Measurements from ENCODE around the gene RIPK1. TPM values are rescaled to one million over a fixed set of nuclear protein-coding genes. Genes with fewer than 3 reads are reported as not detected.

The RIPK1 gene
- total RNA-seq, 1 donor from 2014 or later: 26.2 TPM

DNA sequence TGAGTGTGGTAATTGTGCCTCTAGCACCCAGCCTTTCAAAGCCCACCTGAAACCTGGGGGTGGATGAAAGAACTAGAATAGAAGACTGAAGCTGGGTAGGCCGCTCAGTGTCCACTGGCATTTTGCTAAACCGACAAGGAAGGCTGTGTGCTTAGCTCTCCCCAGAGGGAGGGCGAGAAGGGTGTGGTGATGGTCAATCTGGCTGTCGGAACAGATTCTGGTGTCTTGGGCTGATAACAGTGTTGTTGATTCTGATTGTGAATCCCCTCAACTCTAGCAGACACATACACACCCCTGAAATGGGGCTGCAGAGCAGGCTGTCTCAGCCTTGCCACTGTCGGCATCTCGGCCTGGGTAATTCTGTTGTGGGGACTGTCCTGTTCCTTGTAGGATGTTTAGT is 46.1 kb downstream of the RIPK1 start:
- TF ChIP-seq, protein P1, sequence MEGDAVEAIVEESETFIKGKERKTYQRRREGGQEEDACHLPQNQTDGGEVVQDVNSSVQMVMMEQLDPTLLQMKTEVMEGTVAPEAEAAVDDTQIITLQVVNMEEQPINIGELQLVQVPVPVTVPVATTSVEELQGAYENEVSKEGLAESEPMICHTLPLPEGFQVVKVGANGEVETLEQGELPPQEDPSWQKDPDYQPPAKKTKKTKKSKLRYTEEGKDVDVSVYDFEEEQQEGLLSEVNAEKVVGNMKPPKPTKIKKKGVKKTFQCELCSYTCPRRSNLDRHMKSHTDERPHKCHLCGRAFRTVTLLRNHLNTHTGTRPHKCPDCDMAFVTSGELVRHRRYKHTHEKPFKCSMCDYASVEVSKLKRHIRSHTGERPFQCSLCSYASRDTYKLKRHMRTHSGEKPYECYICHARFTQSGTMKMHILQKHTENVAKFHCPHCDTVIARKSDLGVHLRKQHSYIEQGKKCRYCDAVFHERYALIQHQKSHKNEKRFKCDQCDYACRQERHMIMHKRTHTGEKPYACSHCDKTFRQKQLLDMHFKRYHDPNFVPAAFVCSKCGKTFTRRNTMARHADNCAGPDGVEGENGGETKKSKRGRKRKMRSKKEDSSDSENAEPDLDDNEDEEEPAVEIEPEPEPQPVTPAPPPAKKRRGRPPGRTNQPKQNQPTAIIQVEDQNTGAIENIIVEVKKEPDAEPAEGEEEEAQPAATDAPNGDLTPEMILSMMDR (IDR thresholded peaks at IDR 0.05): no peak
- no peaks in the 10 kb centered on the region for H3K9me3 Mint-ChIP-seq (ENCODE audit: low read depth)

DNA sequence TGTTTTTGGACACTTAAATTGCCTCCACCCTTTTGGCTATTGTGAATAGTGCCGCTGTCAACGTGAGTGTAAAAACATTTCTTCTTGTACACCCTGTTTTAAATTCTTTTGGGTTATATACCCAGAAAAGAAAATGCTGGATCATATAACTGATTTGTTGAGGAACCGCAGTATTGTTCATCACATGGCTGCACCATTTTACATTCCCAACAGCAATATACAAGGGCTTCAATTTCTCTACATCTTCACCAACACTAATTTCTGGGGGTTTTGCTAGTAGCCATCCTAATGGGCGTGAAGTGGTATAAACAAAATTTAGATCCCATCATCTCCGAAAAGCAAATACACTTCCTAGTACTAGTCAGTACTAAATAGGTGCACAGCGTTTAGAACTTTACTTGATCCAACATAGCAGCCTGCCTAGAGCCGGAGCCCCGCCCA is 49.6 kb downstream of the RIPK1 start:
- Mint-ChIP-seq H3K9me3 (ENCODE audit: low read depth) (no peaks in the 10 kb centered on the region), H3K27ac (ENCODE audit: unreplicated experiment) (peak overlapping the region; percentile 86), H3K27me3 (ENCODE audit: low read depth) (no peaks in the 10 kb centered on the region), H3K4me3 (ENCODE audit: unreplicated experiment) (peak overlapping the region; percentile 72), H3K36me3 (ENCODE audit: low read depth) (peaks cover 4% of the 10 kb centered on the region), H3K4me1 (ENCODE audit: low read depth) (peaks cover 16% of the 10 kb centered on the region)
- TF ChIP-seq, protein P1 (IDR thresholded peaks at IDR 0.05): no peak
- DNase-seq (ENCODE audit: low spot score): no peak

More for the DNA sequence above, 46.1 kb downstream of the RIPK1 start:
- peaks cover 17% of the 10 kb centered on the region for H3K36me3 Mint-ChIP-seq (ENCODE audit: low read depth)
- no peak for DNase-seq (ENCODE audit: low spot score)
- H3K4me3 Mint-ChIP-seq (ENCODE audit: unreplicated experiment): no peak overlapping the region
- H3K27me3 Mint-ChIP-seq (ENCODE audit: low read depth): no peaks in the 10 kb centered on the region
- peaks cover 13% of the 10 kb centered on the region for H3K4me1 Mint-ChIP-seq (ENCODE audit: low read depth)
- H3K27ac Mint-ChIP-seq (ENCODE audit: unreplicated experiment): no peak overlapping the region

DNA sequence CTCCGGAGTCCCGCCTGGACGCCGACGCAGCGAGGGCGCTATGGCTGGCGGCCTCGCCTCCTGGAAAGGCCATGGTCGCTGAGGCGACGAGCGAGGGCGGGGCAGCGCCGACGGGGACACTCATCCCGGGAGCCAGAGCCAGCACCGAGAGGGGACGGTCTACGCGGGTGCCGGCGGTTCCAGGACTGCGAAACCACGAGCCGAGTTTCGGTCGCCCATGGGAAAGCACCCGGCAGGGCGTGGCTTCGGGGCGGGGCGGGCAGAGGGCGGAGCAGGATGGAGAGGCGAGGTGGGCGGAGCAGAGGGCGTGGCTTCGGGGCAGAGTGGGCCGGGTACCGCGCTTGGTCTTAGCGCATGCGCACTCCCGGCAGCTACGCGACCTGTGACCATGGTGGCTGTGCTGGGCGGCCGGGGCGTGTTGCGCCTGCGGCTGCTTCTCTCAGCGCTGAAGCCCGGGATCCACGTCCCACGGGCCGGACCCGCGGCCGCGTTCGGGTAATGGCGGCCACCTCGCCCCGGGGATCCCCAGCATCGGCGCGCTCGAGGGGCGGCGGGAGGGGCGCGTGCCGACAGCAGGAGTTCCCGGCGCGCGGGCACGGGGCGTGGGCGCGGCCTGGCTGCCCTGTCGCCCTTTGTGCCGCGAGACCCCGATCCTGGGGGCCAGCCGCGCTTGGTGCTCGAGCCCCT is 50.2 kb downstream of the RIPK1 start, which contains the start of gene BPHL:
BPHL (plus strand) TSS at position 359 of the 687 bp plus-strand sequence; CDS start at position 389, 30 bp downstream.
- H3K4me1 Mint-ChIP-seq (ENCODE audit: low read depth): peaks cover 21% of the 10 kb centered on the region
- H3K27me3 Mint-ChIP-seq (ENCODE audit: low read depth): no peaks in the 10 kb centered on the region
- no peaks in the 10 kb centered on the region for H3K9me3 Mint-ChIP-seq (ENCODE audit: low read depth)

DNA sequence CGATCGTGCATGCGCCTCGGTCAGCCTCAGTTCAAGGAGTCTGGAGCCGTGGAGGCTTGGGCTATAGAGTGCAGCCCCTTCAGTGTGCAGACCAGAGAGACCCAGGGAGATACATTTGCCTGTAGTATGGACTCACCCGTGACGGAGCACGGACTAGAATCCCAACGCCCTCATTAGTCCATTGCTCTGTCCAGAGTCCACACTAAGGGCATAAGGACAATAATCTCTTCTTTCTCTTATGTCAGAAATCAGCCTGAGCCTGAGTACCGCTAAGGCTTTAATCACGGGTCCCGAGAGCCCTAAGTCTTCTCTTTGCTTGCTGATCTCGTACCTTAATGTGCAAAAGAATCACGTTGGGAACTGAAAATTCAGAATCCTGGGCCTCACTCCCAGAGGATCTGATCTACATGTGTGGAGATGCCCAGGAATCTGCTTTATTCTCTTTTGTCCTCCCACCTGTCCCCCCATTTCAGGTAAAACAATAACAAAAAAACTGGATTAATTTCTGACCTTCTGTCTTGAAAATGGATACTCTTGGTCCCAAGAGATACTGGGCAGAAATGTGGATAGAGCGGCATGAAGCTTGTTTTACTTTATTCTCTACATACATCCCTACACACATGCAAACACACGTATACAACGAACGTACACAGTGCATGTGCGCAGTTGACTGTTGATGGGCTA is 50.9 kb downstream of the RIPK1 start:
- no peak for DNase-seq (ENCODE audit: low spot score)
- Mint-ChIP-seq H3K36me3 (ENCODE audit: low read depth) (no peaks in the 10 kb centered on the region), H3K27me3 (ENCODE audit: low read depth) (no peaks in the 10 kb centered on the region), H3K4me3 (ENCODE audit: unreplicated experiment) (peak overlapping the region; percentile 72), H3K4me1 (ENCODE audit: low read depth) (peaks cover 25% of the 10 kb centered on the region), H3K27ac (ENCODE audit: unreplicated experiment) (peak overlapping the region; percentile 78), H3K9me3 (ENCODE audit: low read depth) (no peaks in the 10 kb centered on the region)
- TF ChIP-seq, protein P1 (IDR thresholded peaks at IDR 0.05): no peak

More for the DNA sequence above, 50.2 kb downstream of the RIPK1 start, which contains the start of gene BPHL:
- peak; percentile 99 for DNase-seq (ENCODE audit: low spot score)
- Mint-ChIP-seq H3K4me3 (ENCODE audit: unreplicated experiment) (peak within 1 kb of the TSS; percentile 72), H3K36me3 (ENCODE audit: low read depth) (peaks cover 1% of the 10 kb centered on the region), H3K27ac (ENCODE audit: unreplicated experiment) (peak within 1 kb of the TSS; percentile 86)
- TF ChIP-seq, protein P1 (IDR thresholded peaks at IDR 0.05): peak; percentile 35

DNA sequence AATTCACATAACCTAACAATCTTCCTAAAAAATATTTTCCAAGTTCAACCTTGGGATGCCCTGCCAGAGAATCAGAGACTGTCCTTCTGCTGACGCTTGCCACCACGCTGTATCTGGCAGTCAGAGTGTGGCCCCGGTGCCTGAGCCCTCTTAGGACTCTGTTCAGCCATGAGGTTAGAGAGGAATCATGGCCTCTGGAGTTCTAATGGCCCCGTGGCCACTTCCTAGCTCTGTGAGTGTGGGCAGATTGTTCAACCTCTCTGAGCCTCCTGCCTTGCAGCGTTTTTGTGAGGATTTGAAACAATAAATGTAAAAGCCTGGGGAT is 52.4 kb downstream of the RIPK1 start:
- no peak overlapping the region for H3K27ac Mint-ChIP-seq (ENCODE audit: unreplicated experiment)
- H3K27me3 Mint-ChIP-seq (ENCODE audit: low read depth): no peaks in the 10 kb centered on the region
- peaks cover 25% of the 10 kb centered on the region for H3K4me1 Mint-ChIP-seq (ENCODE audit: low read depth)
- H3K36me3 Mint-ChIP-seq (ENCODE audit: low read depth): no peaks in the 10 kb centered on the region
- H3K9me3 Mint-ChIP-seq (ENCODE audit: low read depth): no peaks in the 10 kb centered on the region
- TF ChIP-seq, protein P1 (IDR thresholded peaks at IDR 0.05): no peak
- H3K4me3 Mint-ChIP-seq (ENCODE audit: unreplicated experiment): no peak overlapping the region
- DNase-seq (ENCODE audit: low spot score): no peak

Data from chondrocyte (in vitro differentiated cells).